A673 (cell line): Measurements from ENCODE around the gene OTOA. TPM values are rescaled to one million over a fixed set of nuclear protein-coding genes. Genes with fewer than 3 reads are reported as not detected.

Source experiments
- BruUV-seq: library from RNA; stranded (reverse); fragments of 400-500 nt; replicated peaks from 2 replicates; lab custom pipeline; 2021; lab: Mats Ljungman, UMichigan
- CTCF ChIA-PET: fragments of 300-600 bp; sonication (Branson Sonifier 250); formaldehyde crosslinking; loops from one replicate; lab custom pipeline; 2022; ENCODE audit warnings: antibody characterized with exemption; lab: Charles Lee
- POLR2A ChIA-PET: fragments of 300-600 bp; sonication (Branson Sonifier 250); formaldehyde crosslinking; loops from one replicate; lab custom pipeline; 2022; ENCODE audit warnings: antibody characterized with exemption; ENCODE audit not compliant: low non-redundant PET; lab: Charles Lee
- DNase-seq: peaks from one replicate; pipeline ENCODE4 v3.0.0-alpha.2; 2015; ENCODE audit warnings: low spot score
- H3K27ac ChIP-seq: fragments of 200-600 bp; sonication (generic); 2 replicates; pipeline ENCODE4 v1.5.1; 2016; ENCODE audit warnings: mixed run types, low read depth, mild to moderate bottlenecking, mixed read lengths, antibody characterized with exemption, low read length; ENCODE audit not compliant: poor library complexity, severe bottlenecking
- H3K27me3 ChIP-seq: fragments of 200-600 bp; sonication (generic); replicated peaks from 2 replicates; pipeline ENCODE4 v1.6.1; 2017; ENCODE audit warnings: mixed run types, low read depth, mild to moderate bottlenecking, mixed read lengths, antibody characterized with exemption, low read length; ENCODE audit not compliant: insufficient read depth, poor library complexity
- H3K36me3 ChIP-seq: fragments of 200-600 bp; sonication (generic); 2 replicates; pipeline ENCODE4 v1.6.1; 2016; ENCODE audit warnings: mixed run types, mild to moderate bottlenecking, mixed read lengths, antibody characterized with exemption, low read length; ENCODE audit not compliant: insufficient read depth, poor library complexity, severe bottlenecking
- H3K4me1 ChIP-seq: fragments of 200-600 bp; sonication (generic); 2 replicates; pipeline ENCODE4 v1.6.1; 2017; ENCODE audit warnings: mixed run types, mild to moderate bottlenecking, mixed read lengths, antibody characterized with exemption, low read length; ENCODE audit not compliant: insufficient read depth, poor library complexity, severe bottlenecking
- H3K4me3 ChIP-seq: fragments of 200-600 bp; sonication (generic); 2 replicates; pipeline ENCODE4 v1.5.1; 2016; ENCODE audit warnings: low read depth, mixed run types, mild to moderate bottlenecking, mixed read lengths, low read length; ENCODE audit not compliant: poor library complexity, severe bottlenecking
- H3K9me3 ChIP-seq: fragments of 200-600 bp; sonication (generic); 2 replicates; pipeline ENCODE4 v1.6.1; 2016; ENCODE audit warnings: mixed run types, low read depth, mild to moderate bottlenecking, mixed read lengths, antibody characterized with exemption, low read length; ENCODE audit not compliant: poor library complexity, severe bottlenecking
- CTCF ChIP-seq: fragments of 300-800, 200-600 bp; sonication (generic); conservative IDR thresholded peaks from 2 replicates; pipeline ENCODE4 v1.5.1; 2017; ENCODE audit warnings: low read depth, mild to moderate bottlenecking, antibody characterized with exemption, low read length, moderate library complexity, mixed read lengths
- EZH2 ChIP-seq: fragments of 200-600 bp; sonication (generic); IDR thresholded peaks from 2 replicates; pipeline ENCODE4 v1.6.1; 2017; ENCODE audit warnings: borderline replicate concordance, low read depth, mild to moderate bottlenecking, mixed read lengths, antibody characterized with exemption, low read length; ENCODE audit not compliant: poor library complexity, severe bottlenecking
- intact Hi-C: fragments of 100-400 bp; cut with micrococcal nuclease; formaldehyde crosslinking; loops from one replicate; pipeline ENCODE4 v1.10.0; 2022; ENCODE audit not compliant: unreplicated experiment
- total RNA-seq: library from RNA; stranded (reverse); gene quantifications from 2 replicates; pipeline ENCODE4 v1.2.3, GENCODE V29; 2021

OTOA gene
- total RNA-seq, 1 experiment from 2014 or later: 0.13 TPM

DNA sequence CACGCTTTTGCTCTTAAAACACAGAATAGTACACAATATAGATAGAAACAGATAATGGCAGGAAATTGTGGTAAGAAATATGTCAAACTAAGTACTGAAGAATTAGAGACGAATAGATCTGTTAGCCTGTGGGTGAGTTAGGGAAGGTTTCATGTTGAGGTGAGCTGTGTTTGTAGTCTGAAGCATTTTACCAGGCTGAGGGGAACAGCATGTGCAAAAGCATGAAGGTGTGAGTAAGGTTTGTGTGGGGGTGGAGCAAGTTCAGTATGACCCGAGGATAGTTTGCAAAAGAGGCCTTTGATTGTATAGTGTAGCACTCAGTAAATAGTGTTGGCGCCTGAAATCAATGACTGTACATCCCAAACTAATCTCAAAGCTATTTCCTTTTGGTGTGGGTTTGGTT lies 25.2 kb upstream of the OTOA start:
- no peak overlapping the region for H3K4me3 ChIP-seq
- CTCF ChIA-PET: interaction anchor here (0.6 kb wide), 1 partner anchor 55 kb away, joined by 3 read pairs; no protein-coding TSS in a partner anchor
- POLR2A ChIA-PET: no interaction called here
- TF ChIP-seq EZH2: no peak
- TF ChIP-seq CTCF: no peak
- H3K4me1 ChIP-seq: peaks cover 13% of the 10 kb centered on the region
- no peak overlapping the region for H3K27ac ChIP-seq
- DNase-seq: no peak
- intact Hi-C loops: no loop called here
- BruUV-seq: no TSS peak
- no peaks in the 10 kb centered on the region for H3K27me3 ChIP-seq
- peaks cover 3% of the 10 kb centered on the region for H3K36me3 ChIP-seq
- no peaks in the 10 kb centered on the region for H3K9me3 ChIP-seq

DNA sequence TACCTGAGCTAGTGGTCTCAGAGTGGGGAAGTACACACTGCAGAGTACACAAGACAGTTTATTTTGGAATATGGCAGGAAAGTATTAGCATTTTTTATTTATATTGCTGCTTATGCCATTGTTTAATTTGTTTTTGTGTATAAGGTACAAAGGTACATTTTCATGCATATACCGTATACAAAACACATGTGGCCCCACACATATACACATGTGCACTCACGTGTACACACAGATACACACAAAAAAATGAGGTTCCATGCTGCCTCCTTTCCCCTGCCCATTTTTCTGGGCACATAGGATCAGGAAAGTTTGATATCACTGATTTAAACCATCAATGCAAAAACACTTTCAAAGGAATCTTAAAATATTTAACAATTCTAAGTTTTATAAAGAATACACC lies 24.3 kb upstream of the OTOA start:
- ChIA-PET POLR2A (no interaction called here), CTCF (no interaction called here)
- no peak for DNase-seq
- no peak overlapping the region for H3K27ac ChIP-seq
- H3K9me3 ChIP-seq: no peaks in the 10 kb centered on the region
- TF ChIP-seq EZH2: no peak
- TF ChIP-seq CTCF: no peak
- no peak overlapping the region for H3K4me3 ChIP-seq
- peaks cover 3% of the 10 kb centered on the region for H3K36me3 ChIP-seq
- no peaks in the 10 kb centered on the region for H3K27me3 ChIP-seq
- H3K4me1 ChIP-seq: peaks cover 13% of the 10 kb centered on the region
- no TSS peak for BruUV-seq
- intact Hi-C loops: no loop called here

- Histone ChIP-seq H3K27me3 (no peaks in the 10 kb centered on the region), H3K4me1 (peaks cover 13% of the 10 kb centered on the region), H3K9me3 (no peaks in the 10 kb centered on the region), H3K27ac (no peak overlapping the region), H3K36me3 (peaks cover 3% of the 10 kb centered on the region), H3K4me3 (no peak overlapping the region)
- CTCF ChIA-PET: no interaction called here
- no peak for DNase-seq
- intact Hi-C loops: loop anchor here (5.0 kb wide), 2 partner anchors 45 to 340 kb away; partner anchors contain the start of gene METTL9
- no TSS peak for BruUV-seq
- POLR2A ChIA-PET: no interaction called here
- TF ChIP-seq CTCF (no peak), EZH2 (no peak)
These were observed 21.9 kb upstream of the OTOA start for GRCh38 chr16:21641916-21642315.
